ENCODE data around the gene RGSL1.

Gene RGSL1

DNA sequence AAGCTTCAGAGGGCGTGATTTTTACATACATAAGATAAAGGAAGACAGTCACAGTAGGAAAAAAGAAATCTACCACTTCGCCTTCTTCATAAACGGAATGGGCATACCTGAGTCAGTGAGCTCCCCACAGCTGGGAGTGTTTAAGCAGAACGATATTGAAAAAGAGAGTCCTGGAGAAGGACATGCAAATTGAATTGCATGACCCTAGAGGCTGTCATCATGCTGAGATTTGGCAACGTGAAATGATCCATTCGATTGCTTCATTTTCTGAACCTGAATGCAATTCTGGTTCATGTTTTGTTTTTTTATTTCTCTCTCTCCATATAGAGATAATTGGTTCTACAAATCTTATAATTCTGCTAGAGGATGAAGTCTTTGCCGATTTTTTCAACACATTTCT lies 3.7 kb downstream of the RGSL1 start:
- CTCF ChIA-PET, result interaction anchor here (1.3 to 1.7 kb wide), 2 partner anchors 142 to 331 kb away, joined by 3 read pairs; no protein-coding TSS in a partner anchor
- no peak for DNase-seq (ENCODE audit: low read depth, low spot score)
- POLR2A ChIA-PET, result no interaction called here

DNA sequence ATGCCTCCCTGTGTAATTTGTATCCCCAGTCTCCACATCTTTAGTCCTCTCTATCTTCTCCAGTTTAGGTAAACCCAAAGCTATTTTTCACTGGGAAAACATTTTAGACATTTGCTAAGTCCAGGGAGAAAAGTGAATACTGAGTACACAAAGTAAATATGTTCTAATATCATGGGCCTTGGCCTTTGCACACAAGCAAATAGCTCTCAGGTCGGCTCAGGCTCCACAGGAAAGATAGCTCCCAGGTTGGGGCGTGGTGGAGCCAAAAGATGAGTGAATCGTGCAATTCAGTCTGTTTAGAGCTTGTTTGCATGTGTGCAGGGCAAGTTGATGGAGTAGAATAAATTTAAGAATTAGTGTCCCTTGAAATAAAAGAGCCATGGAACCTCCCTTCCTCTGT lies 7.9 kb downstream of the RGSL1 start:
- POLR2A ChIA-PET, result no interaction called here
- DNase-seq (ENCODE audit: low read depth, low spot score), result no peak
- TF ChIP-seq, protein P1, sequence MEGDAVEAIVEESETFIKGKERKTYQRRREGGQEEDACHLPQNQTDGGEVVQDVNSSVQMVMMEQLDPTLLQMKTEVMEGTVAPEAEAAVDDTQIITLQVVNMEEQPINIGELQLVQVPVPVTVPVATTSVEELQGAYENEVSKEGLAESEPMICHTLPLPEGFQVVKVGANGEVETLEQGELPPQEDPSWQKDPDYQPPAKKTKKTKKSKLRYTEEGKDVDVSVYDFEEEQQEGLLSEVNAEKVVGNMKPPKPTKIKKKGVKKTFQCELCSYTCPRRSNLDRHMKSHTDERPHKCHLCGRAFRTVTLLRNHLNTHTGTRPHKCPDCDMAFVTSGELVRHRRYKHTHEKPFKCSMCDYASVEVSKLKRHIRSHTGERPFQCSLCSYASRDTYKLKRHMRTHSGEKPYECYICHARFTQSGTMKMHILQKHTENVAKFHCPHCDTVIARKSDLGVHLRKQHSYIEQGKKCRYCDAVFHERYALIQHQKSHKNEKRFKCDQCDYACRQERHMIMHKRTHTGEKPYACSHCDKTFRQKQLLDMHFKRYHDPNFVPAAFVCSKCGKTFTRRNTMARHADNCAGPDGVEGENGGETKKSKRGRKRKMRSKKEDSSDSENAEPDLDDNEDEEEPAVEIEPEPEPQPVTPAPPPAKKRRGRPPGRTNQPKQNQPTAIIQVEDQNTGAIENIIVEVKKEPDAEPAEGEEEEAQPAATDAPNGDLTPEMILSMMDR (IDR thresholded peaks at IDR 0.05; ENCODE audit: insufficient read depth, low read length, missing control alignments), result no peak
- H3K4me3 ChIP-seq (ENCODE audit: low read depth, low read length), result no peak overlapping the region
- CTCF ChIA-PET, result interaction anchor here (0.6 to 1.1 kb wide), 3 partner anchors 10 to 60 kb away, joined by 3 to 4 read pairs (median 3); no protein-coding TSS in a partner anchor

More for the DNA sequence above, 3.7 kb downstream of the RGSL1 start:
- no peak overlapping the region for H3K4me3 ChIP-seq (ENCODE audit: low read depth, low read length)
- TF ChIP-seq, protein P1 (IDR thresholded peaks at IDR 0.05; ENCODE audit: insufficient read depth, low read length, missing control alignments), result no peak

DNA sequence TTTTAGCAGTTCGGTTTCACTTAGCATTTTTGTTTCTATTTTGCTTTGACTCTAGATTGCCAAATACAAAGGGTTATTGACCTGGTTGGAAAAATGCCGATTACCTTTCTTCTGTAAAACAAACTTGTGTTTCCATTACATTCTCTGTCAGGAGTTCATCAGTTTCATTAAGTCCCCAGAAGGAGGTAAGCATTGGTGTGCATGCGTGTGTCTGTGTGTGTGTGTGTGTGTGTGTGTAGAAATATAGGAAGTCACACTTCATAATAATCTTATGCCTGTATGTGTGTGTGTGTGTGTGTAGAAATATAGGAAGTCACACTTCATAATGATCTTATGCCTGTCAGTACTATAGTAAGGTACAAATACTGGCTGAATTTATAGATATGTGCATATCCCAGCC lies 10.0 kb downstream of the RGSL1 start:
- ChIA-PET CTCF (no interaction called here), POLR2A (no interaction called here)
- DNase-seq (ENCODE audit: low read depth, low spot score), result no peak
- TF ChIP-seq, protein P1 (IDR thresholded peaks at IDR 0.05; ENCODE audit: insufficient read depth, low read length, missing control alignments), result no peak
- no peak overlapping the region for H3K4me3 ChIP-seq (ENCODE audit: low read depth, low read length)

DNA sequence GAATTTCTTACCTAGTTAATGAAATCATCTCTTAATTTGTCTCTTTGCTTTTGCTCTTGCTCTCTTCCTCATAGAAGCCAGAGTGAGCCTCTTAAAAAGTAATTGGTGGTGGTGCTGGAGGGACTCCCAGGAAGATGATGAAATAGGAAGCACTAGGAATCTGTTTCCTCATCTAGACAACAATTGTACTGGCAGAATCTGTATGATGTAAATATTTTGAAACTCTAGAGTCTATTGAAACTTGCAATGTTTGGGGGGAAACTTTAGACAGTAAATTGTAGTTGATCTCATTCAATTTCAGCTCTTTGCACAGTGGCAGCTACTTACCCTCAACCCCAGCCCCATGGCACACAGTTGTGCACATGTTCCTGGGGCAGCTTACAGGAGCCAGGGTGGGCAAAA lies 10.6 kb downstream of the RGSL1 start:
- TF ChIP-seq, protein P1 (IDR thresholded peaks at IDR 0.05; ENCODE audit: insufficient read depth, low read length, missing control alignments), result no peak
- no peak overlapping the region for H3K4me3 ChIP-seq (ENCODE audit: low read depth, low read length)
- no peak for DNase-seq (ENCODE audit: low read depth, low spot score)
- ChIA-PET POLR2A (no interaction called here), CTCF (interaction anchor here (1.2 kb wide), 1 partner anchor 322 kb away, joined by 3 read pairs; no protein-coding TSS in a partner anchor)

DNA sequence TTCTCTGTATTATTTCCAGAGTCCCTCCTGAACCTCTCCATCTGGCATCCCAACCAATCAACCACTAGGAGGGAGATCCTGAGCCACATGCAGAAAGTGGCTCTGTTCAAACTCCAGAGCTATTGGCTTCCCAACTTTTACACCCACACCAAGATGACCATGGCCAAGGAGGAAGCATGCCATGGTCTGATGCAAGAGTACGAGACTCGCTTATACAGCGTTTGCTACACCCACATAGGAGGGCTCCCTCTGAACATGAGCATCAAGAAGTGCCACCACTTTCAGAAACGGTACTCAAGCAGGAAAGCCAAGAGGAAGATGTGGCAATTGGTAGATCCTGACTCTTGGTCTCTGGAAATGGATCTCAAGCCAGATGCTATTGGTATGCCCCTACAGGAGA lies 23.6 kb downstream of the RGSL1 start:
- TF ChIP-seq, protein P1 (IDR thresholded peaks at IDR 0.05; ENCODE audit: insufficient read depth, low read length, missing control alignments), result no peak
- CTCF ChIA-PET, result no interaction called here
- POLR2A ChIA-PET, result no interaction called here
- H3K4me3 ChIP-seq (ENCODE audit: low read depth, low read length), result no peak overlapping the region
- no peak for DNase-seq (ENCODE audit: low read depth, low spot score)

DNA sequence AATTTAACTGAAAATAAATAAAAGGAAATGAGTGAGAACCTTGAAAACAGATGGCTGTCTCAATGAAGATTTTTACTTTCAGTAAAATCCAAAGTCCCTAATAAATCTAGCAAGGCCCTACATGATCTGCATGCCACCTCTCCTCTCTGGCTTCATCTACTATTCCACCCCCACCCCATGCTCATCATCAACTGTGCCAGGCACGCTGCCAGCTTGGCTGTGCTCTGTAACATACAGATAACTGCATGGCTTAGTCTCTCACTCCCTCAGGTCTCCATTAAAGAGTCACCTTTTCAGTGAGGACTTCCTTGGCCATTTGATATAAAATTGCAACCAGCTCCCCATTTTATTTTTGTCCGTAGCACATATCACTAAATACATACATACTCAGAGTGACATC lies 26.7 kb downstream of the RGSL1 start:
- TF ChIP-seq, protein P1 (IDR thresholded peaks at IDR 0.05; ENCODE audit: insufficient read depth, low read length, missing control alignments), result no peak
- POLR2A ChIA-PET, result no interaction called here
- H3K4me3 ChIP-seq (ENCODE audit: low read depth, low read length), result no peak overlapping the region
- CTCF ChIA-PET, result no interaction called here
- no peak for DNase-seq (ENCODE audit: low read depth, low spot score)

All from AG04449 (cell line).